Uterus (tissue), 2 donors: Measurements from ENCODE around the gene CDON.
"Not testable (repeated sequence)": the region's sequence is repeated elsewhere in the genome, so short reads cannot be mapped to it uniquely, and the experiment has no call there.

ENCODE experiments used
- POLR2A ChIP-seq, 2 donors: fragments of 450-650 bp; IDR thresholded peaks; one replicate each; pipeline ENCODE4 v1.6.1; 2016; ENCODE audit warnings: antibody characterized with exemption in 2 of 2, mild to moderate bottlenecking in 1 of 2, moderate library complexity in 1 of 2
- TF ChIP-seq, protein P1 (sequence below), 4 experiments: fragments of 200-600 bp in 2 of 4; fragments of 450-650 bp in 2 of 4; sonication (generic) in 2 of 4; IDR thresholded peaks; one replicate each; pipeline ENCODE4 v1.5.1; 2016 to 2019; ENCODE audit warnings: antibody characterized with exemption in 4 of 4, mild to moderate bottlenecking in 2 of 4, moderate library complexity in 1 of 4

DNA sequence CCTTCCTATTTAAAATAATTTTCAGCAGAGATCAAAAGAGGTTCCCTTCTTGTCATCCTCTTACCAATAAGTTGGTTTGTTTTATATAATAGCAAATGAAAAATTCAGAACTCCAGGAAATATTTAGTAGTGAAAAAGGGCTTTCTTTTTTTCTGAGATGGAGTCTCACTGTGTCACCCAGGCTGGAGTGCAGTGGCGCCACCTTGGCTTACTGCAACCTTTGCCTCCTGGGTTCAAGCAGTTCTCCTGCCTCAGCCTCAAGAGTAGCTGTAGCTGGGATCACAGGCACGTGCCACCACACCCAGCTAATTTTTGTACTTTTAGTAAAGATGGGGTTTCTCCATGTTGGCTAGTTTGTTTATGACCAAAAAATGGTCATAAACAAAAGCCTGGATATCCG lies 148.1 kb downstream of the CDON start:
- TF ChIP-seq, protein P1, sequence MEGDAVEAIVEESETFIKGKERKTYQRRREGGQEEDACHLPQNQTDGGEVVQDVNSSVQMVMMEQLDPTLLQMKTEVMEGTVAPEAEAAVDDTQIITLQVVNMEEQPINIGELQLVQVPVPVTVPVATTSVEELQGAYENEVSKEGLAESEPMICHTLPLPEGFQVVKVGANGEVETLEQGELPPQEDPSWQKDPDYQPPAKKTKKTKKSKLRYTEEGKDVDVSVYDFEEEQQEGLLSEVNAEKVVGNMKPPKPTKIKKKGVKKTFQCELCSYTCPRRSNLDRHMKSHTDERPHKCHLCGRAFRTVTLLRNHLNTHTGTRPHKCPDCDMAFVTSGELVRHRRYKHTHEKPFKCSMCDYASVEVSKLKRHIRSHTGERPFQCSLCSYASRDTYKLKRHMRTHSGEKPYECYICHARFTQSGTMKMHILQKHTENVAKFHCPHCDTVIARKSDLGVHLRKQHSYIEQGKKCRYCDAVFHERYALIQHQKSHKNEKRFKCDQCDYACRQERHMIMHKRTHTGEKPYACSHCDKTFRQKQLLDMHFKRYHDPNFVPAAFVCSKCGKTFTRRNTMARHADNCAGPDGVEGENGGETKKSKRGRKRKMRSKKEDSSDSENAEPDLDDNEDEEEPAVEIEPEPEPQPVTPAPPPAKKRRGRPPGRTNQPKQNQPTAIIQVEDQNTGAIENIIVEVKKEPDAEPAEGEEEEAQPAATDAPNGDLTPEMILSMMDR (IDR thresholded peaks at IDR 0.05): not testable (repeated sequence)
- TF ChIP-seq POLR2A (IDR thresholded peaks at IDR 0.05): not testable (repeated sequence)
